ENCODE data around the gene PTPRG. TPM values are rescaled to one million over a fixed set of nuclear protein-coding genes. Genes with fewer than 3 reads are reported as not detected.

Gene PTPRG
- total and polyA plus RNA-seq, 2 experiments from 2014 or later, result 24.4 to 131 TPM

DNA sequence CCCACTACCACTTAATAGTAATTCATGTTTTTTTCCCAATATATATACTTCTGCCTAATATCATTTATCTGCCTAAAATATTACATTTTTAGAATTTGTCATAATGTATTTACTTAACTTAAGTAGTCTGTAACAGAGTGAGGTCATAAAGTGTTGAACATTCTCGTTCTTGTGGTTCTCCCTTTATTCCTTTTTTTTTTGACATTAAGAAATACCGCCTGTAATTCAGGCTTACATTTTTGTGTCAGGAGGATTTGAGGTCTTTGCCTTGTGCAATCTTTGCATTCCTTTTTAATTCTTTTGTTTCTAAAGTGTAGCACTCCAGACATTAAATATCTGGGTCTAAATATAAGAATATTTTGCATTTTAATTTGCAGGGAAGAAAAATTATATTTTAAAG lies 315.4 kb downstream of the PTPRG start (continued):
- TF ChIP-seq, protein P1, sequence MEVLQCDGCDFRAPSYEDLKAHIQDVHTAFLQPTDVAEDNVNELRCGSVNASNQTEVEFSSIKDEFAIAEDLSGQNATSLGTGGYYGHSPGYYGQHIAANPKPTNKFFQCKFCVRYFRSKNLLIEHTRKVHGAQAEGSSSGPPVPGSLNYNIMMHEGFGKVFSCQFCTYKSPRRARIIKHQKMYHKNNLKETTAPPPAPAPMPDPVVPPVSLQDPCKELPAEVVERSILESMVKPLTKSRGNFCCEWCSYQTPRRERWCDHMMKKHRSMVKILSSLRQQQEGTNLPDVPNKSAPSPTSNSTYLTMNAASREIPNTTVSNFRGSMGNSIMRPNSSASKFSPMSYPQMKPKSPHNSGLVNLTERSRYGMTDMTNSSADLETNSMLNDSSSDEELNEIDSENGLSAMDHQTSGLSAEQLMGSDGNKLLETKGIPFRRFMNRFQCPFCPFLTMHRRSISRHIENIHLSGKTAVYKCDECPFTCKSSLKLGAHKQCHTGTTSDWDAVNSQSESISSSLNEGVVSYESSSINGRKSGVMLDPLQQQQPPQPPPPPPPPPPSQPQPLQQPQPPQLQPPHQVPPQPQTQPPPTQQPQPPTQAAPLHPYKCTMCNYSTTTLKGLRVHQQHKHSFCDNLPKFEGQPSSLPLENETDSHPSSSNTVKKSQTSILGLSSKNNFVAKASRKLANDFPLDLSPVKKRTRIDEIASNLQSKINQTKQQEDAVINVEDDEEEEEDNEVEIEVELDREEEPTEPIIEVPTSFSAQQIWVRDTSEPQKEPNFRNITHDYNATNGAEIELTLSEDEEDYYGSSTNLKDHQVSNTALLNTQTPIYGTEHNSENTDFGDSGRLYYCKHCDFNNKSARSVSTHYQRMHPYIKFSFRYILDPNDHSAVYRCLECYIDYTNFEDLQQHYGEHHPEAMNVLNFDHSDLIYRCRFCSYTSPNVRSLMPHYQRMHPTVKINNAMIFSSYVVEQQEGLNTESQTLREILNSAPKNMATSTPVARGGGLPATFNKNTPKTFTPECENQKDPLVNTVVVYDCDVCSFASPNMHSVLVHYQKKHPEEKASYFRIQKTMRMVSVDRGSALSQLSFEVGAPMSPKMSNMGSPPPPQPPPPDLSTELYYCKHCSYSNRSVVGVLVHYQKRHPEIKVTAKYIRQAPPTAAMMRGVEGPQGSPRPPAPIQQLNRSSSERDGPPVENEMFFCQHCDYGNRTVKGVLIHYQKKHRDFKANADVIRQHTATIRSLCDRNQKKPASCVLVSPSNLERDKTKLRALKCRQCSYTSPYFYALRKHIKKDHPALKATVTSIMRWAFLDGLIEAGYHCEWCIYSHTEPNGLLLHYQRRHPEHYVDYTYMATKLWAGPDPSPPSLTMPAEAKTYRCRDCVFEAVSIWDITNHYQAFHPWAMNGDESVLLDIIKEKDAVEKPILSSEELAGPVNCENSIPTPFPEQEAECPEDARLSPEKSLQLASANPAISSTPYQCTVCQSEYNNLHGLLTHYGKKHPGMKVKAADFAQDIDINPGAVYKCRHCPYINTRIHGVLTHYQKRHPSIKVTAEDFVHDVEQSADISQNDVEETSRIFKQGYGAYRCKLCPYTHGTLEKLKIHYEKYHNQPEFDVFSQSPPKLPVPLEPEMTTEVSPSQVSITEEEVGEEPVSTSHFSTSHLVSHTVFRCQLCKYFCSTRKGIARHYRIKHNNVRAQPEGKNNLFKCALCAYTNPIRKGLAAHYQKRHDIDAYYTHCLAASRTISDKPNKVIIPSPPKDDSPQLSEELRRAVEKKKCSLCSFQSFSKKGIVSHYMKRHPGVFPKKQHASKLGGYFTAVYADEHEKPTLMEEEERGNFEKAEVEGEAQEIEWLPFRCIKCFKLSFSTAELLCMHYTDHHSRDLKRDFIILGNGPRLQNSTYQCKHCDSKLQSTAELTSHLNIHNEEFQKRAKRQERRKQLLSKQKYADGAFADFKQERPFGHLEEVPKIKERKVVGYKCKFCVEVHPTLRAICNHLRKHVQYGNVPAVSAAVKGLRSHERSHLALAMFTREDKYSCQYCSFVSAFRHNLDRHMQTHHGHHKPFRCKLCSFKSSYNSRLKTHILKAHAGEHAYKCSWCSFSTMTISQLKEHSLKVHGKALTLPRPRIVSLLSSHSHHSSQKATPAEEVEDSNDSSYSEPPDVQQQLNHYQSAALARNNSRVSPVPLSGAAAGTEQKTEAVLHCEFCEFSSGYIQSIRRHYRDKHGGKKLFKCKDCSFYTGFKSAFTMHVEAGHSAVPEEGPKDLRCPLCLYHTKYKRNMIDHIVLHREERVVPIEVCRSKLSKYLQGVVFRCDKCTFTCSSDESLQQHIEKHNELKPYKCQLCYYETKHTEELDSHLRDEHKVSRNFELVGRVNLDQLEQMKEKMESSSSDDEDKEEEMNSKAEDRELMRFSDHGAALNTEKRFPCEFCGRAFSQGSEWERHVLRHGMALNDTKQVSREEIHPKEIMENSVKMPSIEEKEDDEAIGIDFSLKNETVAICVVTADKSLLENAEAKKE (CRISPR knock-in tag; IDR thresholded peaks at IDR 0.05), result no peak
- TF ChIP-seq STAT1 (IDR thresholded peaks at IDR 0.05; ENCODE audit: unreplicated experiment) (no peak), CREB1 (CRISPR knock-in tag; IDR thresholded peaks at IDR 0.05; ENCODE audit: low read depth) (no peak), ZNF331 (CRISPR knock-in tag; IDR thresholded peaks at IDR 0.05; ENCODE audit: low read depth) (no peak), NANOG (IDR thresholded peaks at IDR 0.05; ENCODE audit: borderline replicate concordance) (no peak), EZH2 (IDR thresholded peaks at IDR 0.05; ENCODE audit: low read depth, unreplicated experiment) (no peak)
- TF ChIP-seq, protein P2, sequence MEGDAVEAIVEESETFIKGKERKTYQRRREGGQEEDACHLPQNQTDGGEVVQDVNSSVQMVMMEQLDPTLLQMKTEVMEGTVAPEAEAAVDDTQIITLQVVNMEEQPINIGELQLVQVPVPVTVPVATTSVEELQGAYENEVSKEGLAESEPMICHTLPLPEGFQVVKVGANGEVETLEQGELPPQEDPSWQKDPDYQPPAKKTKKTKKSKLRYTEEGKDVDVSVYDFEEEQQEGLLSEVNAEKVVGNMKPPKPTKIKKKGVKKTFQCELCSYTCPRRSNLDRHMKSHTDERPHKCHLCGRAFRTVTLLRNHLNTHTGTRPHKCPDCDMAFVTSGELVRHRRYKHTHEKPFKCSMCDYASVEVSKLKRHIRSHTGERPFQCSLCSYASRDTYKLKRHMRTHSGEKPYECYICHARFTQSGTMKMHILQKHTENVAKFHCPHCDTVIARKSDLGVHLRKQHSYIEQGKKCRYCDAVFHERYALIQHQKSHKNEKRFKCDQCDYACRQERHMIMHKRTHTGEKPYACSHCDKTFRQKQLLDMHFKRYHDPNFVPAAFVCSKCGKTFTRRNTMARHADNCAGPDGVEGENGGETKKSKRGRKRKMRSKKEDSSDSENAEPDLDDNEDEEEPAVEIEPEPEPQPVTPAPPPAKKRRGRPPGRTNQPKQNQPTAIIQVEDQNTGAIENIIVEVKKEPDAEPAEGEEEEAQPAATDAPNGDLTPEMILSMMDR (conservative IDR thresholded peaks at IDR 0.05; ENCODE audit: low read depth in 2 of 2), result no peak

All from GM23338 (cell line).